GM12874 (cell line): ENCODE measurements around the gene CRABP1.

Experiments
- CTCF ChIP-seq: IDR thresholded peaks from 2 replicates; pipeline ENCODE4 v1.5.1; 2011; ENCODE audit warnings: low read depth, mild to moderate bottlenecking, control low read depth, low read length, moderate library complexity; ENCODE audit not compliant: insufficient read depth

Gene CRABP1

GRCh38 chr15:78351539-78351938 lies 11.4 kb downstream of the CRABP1 start:
- no peak for TF ChIP-seq CTCF

GRCh38 chr15:78353093-78353492 lies 12.9 kb downstream of the CRABP1 start:
- no peak for TF ChIP-seq CTCF

- TF ChIP-seq CTCF = no peak
Measured at GRCh38 chr15:78355177-78355576, 15.0 kb downstream of the CRABP1 start.

- TF ChIP-seq CTCF = no peak
Measured at GRCh38 chr15:78358102-78358870, 18.1 kb downstream of the CRABP1 start.

- no peak for TF ChIP-seq CTCF
Measured at GRCh38 chr15:78359041-78359808, 19.1 kb downstream of the CRABP1 start.

GRCh38 chr15:78360367-78360801 lies 20.2 kb downstream of the CRABP1 start:
- TF ChIP-seq CTCF = no peak

GRCh38 chr15:78360958-78361718 lies 21.0 kb downstream of the CRABP1 start:
- no peak for TF ChIP-seq CTCF
